ENCODE data around the gene AMHR2. TPM values are rescaled to one million over a fixed set of nuclear protein-coding genes. Genes with fewer than 3 reads are reported as not detected.

AMHR2 gene
- polyA plus RNA-seq, 2 donors, result 0.08 TPM; not detected in 1

- peaks cover 19 to 51% of the 10 kb centered on the region in 2 donors for H3K36me3 ChIP-seq (ENCODE audit: control insufficient read depth in 2 of 2, insufficient read depth in 2 of 2, low read length in 1 of 2)
- H3K4me3 ChIP-seq (ENCODE audit: low read depth in 1 of 2, low read length in 2 of 2), result no peak overlapping the region
- 65 to 68% methylated on average over 3 of the region's 3 CpGs for WGBS, 2 donors
- H3K27ac ChIP-seq (ENCODE audit: low read depth in 2 of 2, low read length in 1 of 2), result peak overlapping the region in 1 of 2 donors; percentile 35
- no peaks in the 10 kb centered on the region for H3K9me3 ChIP-seq (ENCODE audit: control insufficient read depth in 2 of 2, insufficient read depth in 1 of 2, low read depth in 1 of 2, low read length in 1 of 2)
- H3K4me1 ChIP-seq (ENCODE audit: control insufficient read depth in 2 of 2, insufficient read depth in 2 of 2, low read length in 1 of 2), result no peaks in the 10 kb centered on the region
- H3K27me3 ChIP-seq (ENCODE audit: control insufficient read depth in 1 of 2, insufficient read depth in 2 of 2, low read length in 2 of 2), result no peaks in the 10 kb centered on the region
Measured at GRCh38 chr12:53462935-53463334, 39.3 kb downstream of the AMHR2 start.

DNA sequence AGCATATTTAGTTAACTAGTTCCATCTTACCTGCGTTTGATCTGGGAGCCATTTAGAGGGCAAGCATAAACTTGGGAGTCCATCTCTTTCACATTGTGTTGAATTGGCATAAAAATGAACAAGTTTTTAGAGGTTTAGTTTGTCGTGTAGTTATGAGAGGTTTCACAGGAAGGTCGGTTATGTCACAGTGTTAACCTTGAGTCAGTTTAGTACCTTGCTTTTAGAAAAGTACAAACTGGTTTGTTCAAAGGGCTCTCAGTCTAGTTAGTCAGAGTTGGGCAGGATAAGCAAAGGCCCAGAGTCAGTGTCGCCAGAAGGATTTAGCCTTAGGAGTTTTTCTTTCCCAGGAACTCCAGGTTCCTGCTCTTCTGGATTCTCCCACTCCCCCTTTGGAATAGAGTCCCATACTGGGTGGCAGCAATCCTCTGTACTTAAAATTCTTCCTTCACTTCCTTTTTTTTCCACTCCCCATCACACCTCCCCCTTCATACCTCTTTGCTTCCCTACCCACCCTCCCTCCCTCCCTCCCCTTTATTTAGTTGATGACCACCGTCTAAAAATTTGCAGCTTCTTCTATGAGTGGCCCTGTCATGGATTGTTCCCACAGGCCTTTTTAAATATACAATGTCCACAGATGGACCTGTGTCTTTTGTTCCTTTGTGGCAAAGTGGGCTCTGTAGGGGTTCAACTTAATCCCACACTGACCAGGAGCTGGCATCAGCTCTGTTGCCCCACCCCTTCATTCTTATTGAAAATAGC lies 40.3 kb downstream of the AMHR2 start:
- H3K27me3 ChIP-seq (ENCODE audit: control insufficient read depth in 1 of 2, insufficient read depth in 2 of 2, low read length in 2 of 2), result no peaks in the 10 kb centered on the region
- H3K4me3 ChIP-seq (ENCODE audit: low read depth in 1 of 2, low read length in 2 of 2), result no peak overlapping the region
- H3K4me1 ChIP-seq (ENCODE audit: control insufficient read depth in 2 of 2, insufficient read depth in 2 of 2, low read length in 1 of 2), result no peaks in the 10 kb centered on the region
- H3K27ac ChIP-seq (ENCODE audit: low read depth in 2 of 2, low read length in 1 of 2), result no peak overlapping the region
- WGBS, 2 donors, result 41 to 50% methylated on average over 5 of the region's 5 CpGs
- H3K36me3 ChIP-seq (ENCODE audit: control insufficient read depth in 2 of 2, insufficient read depth in 2 of 2, low read length in 1 of 2), result peaks cover 23 to 51% of the 10 kb centered on the region in 2 donors
- H3K9me3 ChIP-seq (ENCODE audit: control insufficient read depth in 2 of 2, insufficient read depth in 1 of 2, low read depth in 1 of 2, low read length in 1 of 2), result no peaks in the 10 kb centered on the region

DNA sequence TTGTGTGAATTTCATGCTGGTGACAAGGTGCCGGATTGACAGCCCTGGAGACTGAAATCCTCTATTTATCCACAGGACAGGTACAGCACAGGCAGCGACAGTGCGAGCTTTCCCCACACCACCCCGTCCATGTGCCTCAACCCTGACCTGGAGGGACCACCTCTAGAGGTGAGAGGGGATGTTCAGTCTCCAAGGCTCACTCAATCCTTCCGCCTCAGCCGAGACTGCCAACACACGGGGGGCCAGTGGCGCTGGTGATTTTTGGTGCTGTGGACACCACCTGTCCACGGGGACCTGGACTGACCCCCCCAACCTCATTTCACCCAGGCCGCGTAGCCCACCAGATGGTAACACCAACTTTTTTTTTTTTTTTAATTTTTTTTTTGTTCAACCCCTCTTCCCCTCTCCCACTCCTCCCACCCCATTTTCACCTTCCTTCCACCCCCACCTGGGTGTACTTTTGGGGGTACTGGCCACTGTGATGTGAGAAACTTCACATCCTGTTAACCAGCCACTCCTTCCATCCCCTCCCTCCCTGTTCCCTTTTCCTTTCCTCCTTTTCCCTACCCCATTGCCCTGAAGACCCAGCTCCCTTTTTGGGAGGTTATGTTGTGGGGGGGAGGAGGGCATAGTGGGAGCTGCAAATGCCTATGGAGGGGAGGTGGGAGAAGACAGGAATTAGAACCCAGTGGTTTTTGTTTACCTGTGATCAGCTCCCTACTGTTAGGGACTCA lies 41.2 kb downstream of the AMHR2 start:
- no peaks in the 10 kb centered on the region for H3K9me3 ChIP-seq (ENCODE audit: control insufficient read depth in 2 of 2, insufficient read depth in 1 of 2, low read depth in 1 of 2, low read length in 1 of 2)
- H3K27me3 ChIP-seq (ENCODE audit: control insufficient read depth in 1 of 2, insufficient read depth in 2 of 2, low read length in 2 of 2), result no peaks in the 10 kb centered on the region
- no peak overlapping the region for H3K4me3 ChIP-seq (ENCODE audit: low read depth in 1 of 2, low read length in 2 of 2)
- WGBS, 2 donors, result 93 to 94% methylated on average over 11 of the region's 11 CpGs
- peaks cover 23 to 46% of the 10 kb centered on the region in 2 donors for H3K36me3 ChIP-seq (ENCODE audit: control insufficient read depth in 2 of 2, insufficient read depth in 2 of 2, low read length in 1 of 2)
- no peak overlapping the region for H3K27ac ChIP-seq (ENCODE audit: low read depth in 2 of 2, low read length in 1 of 2)
- no peaks in the 10 kb centered on the region for H3K4me1 ChIP-seq (ENCODE audit: control insufficient read depth in 2 of 2, insufficient read depth in 2 of 2, low read length in 1 of 2)

DNA sequence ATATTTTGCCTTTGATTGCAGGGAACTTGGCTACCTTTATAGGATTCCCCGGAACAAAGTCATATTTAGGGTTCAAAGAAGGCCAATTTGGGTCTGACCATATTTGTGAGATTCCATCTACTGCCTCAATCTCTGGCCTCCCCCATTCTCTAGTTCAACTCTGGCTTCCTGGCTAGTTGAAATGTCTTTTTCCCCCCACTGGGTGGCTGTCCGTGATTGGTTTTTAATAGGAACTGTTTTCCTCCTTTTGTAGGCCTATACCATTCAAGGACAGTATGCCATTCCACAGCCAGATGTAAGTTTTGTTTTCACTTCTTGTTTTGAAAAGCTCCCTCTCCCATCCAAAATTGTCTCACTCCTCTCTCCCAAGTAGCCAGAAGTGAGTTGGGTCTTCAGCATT lies 42.0 kb downstream of the AMHR2 start:
- 48 to 50% methylated on average over 2 of the region's 2 CpGs for WGBS, 2 donors
- no peaks in the 10 kb centered on the region for H3K4me1 ChIP-seq (ENCODE audit: control insufficient read depth in 2 of 2, insufficient read depth in 2 of 2, low read length in 1 of 2)

DNA sequence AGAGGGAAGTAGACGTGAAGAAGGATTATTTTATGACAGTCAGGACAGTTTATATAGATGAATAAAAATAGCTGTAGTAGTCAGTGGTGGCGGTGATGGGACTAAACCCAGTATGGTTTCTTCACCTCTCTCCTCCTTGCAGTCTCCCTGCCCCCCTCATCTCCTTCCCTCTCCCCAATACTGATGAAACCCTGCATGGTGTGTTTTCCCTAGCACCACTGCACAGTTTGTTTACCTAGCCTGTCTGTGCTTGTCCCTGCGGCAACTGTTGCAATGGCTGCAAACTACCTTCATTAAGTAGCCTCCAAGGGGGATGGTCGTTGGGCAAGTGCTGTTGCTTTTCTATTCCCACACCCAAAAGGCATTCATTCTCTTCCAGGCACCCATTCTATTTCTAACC lies 43.0 kb downstream of the AMHR2 start:
- Histone ChIP-seq H3K4me3 (ENCODE audit: low read depth in 1 of 2, low read length in 2 of 2) (no peak overlapping the region), H3K27me3 (ENCODE audit: control insufficient read depth in 1 of 2, insufficient read depth in 2 of 2, low read length in 2 of 2) (no peaks in the 10 kb centered on the region), H3K36me3 (ENCODE audit: control insufficient read depth in 2 of 2, insufficient read depth in 2 of 2, low read length in 1 of 2) (peaks cover 23 to 44% of the 10 kb centered on the region in 2 donors), H3K4me1 (ENCODE audit: control insufficient read depth in 2 of 2, insufficient read depth in 2 of 2, low read length in 1 of 2) (no peaks in the 10 kb centered on the region), H3K27ac (ENCODE audit: low read depth in 2 of 2, low read length in 1 of 2) (no peak overlapping the region), H3K9me3 (ENCODE audit: control insufficient read depth in 2 of 2, insufficient read depth in 1 of 2, low read depth in 1 of 2, low read length in 1 of 2) (no peaks in the 10 kb centered on the region)
- WGBS, 2 donors, result 44 to 53% methylated on average over 4 of the region's 4 CpGs

More for the DNA sequence above, 42.0 kb downstream of the AMHR2 start:
- peaks cover 23 to 45% of the 10 kb centered on the region in 2 donors for H3K36me3 ChIP-seq (ENCODE audit: control insufficient read depth in 2 of 2, insufficient read depth in 2 of 2, low read length in 1 of 2)
- H3K4me3 ChIP-seq (ENCODE audit: low read depth in 1 of 2, low read length in 2 of 2), result no peak overlapping the region
- no peak overlapping the region for H3K27ac ChIP-seq (ENCODE audit: low read depth in 2 of 2, low read length in 1 of 2)
- no peaks in the 10 kb centered on the region for H3K9me3 ChIP-seq (ENCODE audit: control insufficient read depth in 2 of 2, insufficient read depth in 1 of 2, low read depth in 1 of 2, low read length in 1 of 2)
- no peaks in the 10 kb centered on the region for H3K27me3 ChIP-seq (ENCODE audit: control insufficient read depth in 1 of 2, insufficient read depth in 2 of 2, low read length in 2 of 2)

DNA sequence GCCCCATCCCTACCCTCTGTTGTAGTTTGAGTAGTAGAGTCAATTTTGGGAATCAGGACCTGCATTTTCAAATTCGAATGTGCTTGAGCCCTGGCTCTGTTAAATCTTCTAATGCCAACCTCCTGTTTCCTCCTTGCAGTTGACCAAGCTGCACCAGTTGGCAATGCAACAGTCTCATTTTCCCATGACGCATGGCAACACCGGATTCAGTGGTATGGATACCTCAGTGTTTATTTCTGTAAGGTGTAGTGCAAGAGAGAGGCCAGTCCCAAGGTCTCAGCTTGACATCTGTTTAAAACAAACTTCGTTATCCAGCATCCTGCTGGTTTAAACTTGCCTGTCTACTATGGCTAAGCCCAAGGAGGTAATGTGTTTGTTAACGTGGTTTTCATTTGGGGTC lies 43.4 kb downstream of the AMHR2 start:
- Histone ChIP-seq H3K4me3 (ENCODE audit: low read depth in 1 of 2, low read length in 2 of 2) (no peak overlapping the region), H3K36me3 (ENCODE audit: control insufficient read depth in 2 of 2, insufficient read depth in 2 of 2, low read length in 1 of 2) (peaks cover 24 to 44% of the 10 kb centered on the region in 2 donors), H3K4me1 (ENCODE audit: control insufficient read depth in 2 of 2, insufficient read depth in 2 of 2, low read length in 1 of 2) (no peaks in the 10 kb centered on the region), H3K27ac (ENCODE audit: low read depth in 2 of 2, low read length in 1 of 2) (no peak overlapping the region), H3K27me3 (ENCODE audit: control insufficient read depth in 1 of 2, insufficient read depth in 2 of 2, low read length in 2 of 2) (no peaks in the 10 kb centered on the region), H3K9me3 (ENCODE audit: control insufficient read depth in 2 of 2, insufficient read depth in 1 of 2, low read depth in 1 of 2, low read length in 1 of 2) (no peaks in the 10 kb centered on the region)
- WGBS, 2 donors, result 58 to 64% methylated on average over 5 of the region's 5 CpGs

DNA sequence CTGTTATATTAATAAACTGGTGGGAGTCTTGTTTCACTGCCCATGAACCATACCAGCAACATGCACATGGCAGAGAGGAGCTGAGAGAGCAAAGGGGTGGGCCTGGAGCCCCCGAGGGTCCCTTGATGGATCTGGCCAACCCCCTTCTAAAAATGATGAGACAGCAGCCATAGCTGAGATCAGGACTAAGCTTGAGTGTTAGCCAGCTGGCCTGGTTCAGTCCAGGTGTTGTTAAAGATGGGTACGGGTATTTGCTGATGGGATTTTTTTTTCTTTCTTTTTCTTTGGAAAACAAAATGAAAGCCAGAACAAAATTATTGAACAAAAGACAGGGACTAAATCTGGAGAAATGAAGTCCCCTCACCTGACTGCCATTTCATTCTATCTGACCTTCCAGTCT lies 44.2 kb downstream of the AMHR2 start:
- no peaks in the 10 kb centered on the region for H3K4me1 ChIP-seq (ENCODE audit: control insufficient read depth in 2 of 2, insufficient read depth in 2 of 2, low read length in 1 of 2)
- H3K27ac ChIP-seq (ENCODE audit: low read depth in 2 of 2, low read length in 1 of 2), result no peak overlapping the region
- H3K4me3 ChIP-seq (ENCODE audit: low read depth in 1 of 2, low read length in 2 of 2), result no peak overlapping the region
- H3K9me3 ChIP-seq (ENCODE audit: control insufficient read depth in 2 of 2, insufficient read depth in 1 of 2, low read depth in 1 of 2, low read length in 1 of 2), result no peaks in the 10 kb centered on the region
- H3K27me3 ChIP-seq (ENCODE audit: control insufficient read depth in 1 of 2, insufficient read depth in 2 of 2, low read length in 2 of 2), result no peaks in the 10 kb centered on the region
- 73 to 75% methylated on average over 2 of the region's 2 CpGs for WGBS, 2 donors
- H3K36me3 ChIP-seq (ENCODE audit: control insufficient read depth in 2 of 2, insufficient read depth in 2 of 2, low read length in 1 of 2), result peaks cover 27 to 41% of the 10 kb centered on the region in 2 donors

GRCh38 chr12:53468282-53468681 lies 44.6 kb downstream of the AMHR2 start:
- Histone ChIP-seq H3K4me1 (ENCODE audit: control insufficient read depth in 2 of 2, insufficient read depth in 2 of 2, low read length in 1 of 2) (no peaks in the 10 kb centered on the region), H3K27me3 (ENCODE audit: control insufficient read depth in 1 of 2, insufficient read depth in 2 of 2, low read length in 2 of 2) (no peaks in the 10 kb centered on the region), H3K27ac (ENCODE audit: low read depth in 2 of 2, low read length in 1 of 2) (no peak overlapping the region), H3K4me3 (ENCODE audit: low read depth in 1 of 2, low read length in 2 of 2) (no peak overlapping the region), H3K9me3 (ENCODE audit: control insufficient read depth in 2 of 2, insufficient read depth in 1 of 2, low read depth in 1 of 2, low read length in 1 of 2) (no peaks in the 10 kb centered on the region), H3K36me3 (ENCODE audit: control insufficient read depth in 2 of 2, insufficient read depth in 2 of 2, low read length in 1 of 2) (peaks cover 28 to 39% of the 10 kb centered on the region in 2 donors)
- 80 to 85% methylated on average over 1 of the region's 1 CpG for WGBS, 2 donors

- Histone ChIP-seq H3K27me3 (ENCODE audit: control insufficient read depth in 1 of 2, insufficient read depth in 2 of 2, low read length in 2 of 2) (no peaks in the 10 kb centered on the region), H3K4me3 (ENCODE audit: low read depth in 1 of 2, low read length in 2 of 2) (no peak overlapping the region), H3K36me3 (ENCODE audit: control insufficient read depth in 2 of 2, insufficient read depth in 2 of 2, low read length in 1 of 2) (peaks cover 31 to 34% of the 10 kb centered on the region in 2 donors), H3K9me3 (ENCODE audit: control insufficient read depth in 2 of 2, insufficient read depth in 1 of 2, low read depth in 1 of 2, low read length in 1 of 2) (no peaks in the 10 kb centered on the region), H3K27ac (ENCODE audit: low read depth in 2 of 2, low read length in 1 of 2) (no peak overlapping the region), H3K4me1 (ENCODE audit: control insufficient read depth in 2 of 2, insufficient read depth in 2 of 2, low read length in 1 of 2) (no peaks in the 10 kb centered on the region)
- WGBS, 2 donors, result 86 to 89% methylated on average over 1 of the region's 1 CpG
Measured at GRCh38 chr12:53472056-53472582, 48.5 kb downstream of the AMHR2 start.

Measured in esophagus (tissue), 2 donors.